ENCODE measurements around the gene HSFX1.

DNA sequence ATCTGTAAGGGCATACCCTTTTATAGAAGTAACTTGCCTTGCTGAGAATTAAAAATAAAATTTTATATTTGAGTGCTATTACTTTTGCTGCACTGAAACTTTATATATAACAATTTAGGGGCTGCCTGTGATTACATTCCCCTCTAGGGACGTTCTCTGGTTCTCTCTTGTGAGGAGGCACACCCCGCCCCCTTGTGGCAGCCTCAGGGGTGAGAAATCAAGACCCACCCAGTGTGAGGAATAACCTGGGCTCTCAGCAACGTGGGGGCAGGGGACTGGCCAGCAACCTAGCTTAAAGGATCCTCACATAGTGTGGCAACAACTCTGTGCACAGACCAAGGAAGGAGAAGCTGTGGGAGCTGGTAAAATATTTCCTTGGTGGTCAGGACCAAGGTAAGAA is 51.6 kb downstream of the HSFX1 start:
- TF ChIP-seq, protein P1, sequence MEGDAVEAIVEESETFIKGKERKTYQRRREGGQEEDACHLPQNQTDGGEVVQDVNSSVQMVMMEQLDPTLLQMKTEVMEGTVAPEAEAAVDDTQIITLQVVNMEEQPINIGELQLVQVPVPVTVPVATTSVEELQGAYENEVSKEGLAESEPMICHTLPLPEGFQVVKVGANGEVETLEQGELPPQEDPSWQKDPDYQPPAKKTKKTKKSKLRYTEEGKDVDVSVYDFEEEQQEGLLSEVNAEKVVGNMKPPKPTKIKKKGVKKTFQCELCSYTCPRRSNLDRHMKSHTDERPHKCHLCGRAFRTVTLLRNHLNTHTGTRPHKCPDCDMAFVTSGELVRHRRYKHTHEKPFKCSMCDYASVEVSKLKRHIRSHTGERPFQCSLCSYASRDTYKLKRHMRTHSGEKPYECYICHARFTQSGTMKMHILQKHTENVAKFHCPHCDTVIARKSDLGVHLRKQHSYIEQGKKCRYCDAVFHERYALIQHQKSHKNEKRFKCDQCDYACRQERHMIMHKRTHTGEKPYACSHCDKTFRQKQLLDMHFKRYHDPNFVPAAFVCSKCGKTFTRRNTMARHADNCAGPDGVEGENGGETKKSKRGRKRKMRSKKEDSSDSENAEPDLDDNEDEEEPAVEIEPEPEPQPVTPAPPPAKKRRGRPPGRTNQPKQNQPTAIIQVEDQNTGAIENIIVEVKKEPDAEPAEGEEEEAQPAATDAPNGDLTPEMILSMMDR (IDR thresholded peaks at IDR 0.05) = peak in 4 of 6 experiments; percentile 12 to 42 (median 25)
- no peak for TF ChIP-seq POLR2A (IDR thresholded peaks at IDR 0.05)

Measured in thyroid gland (tissue), 4 donors.